CD4-positive, alpha-beta T cell treated with Interleukin-15 for 4 hours (primary cell): Measurements from ENCODE around the gene BRMS1.
"Not testable (repeated sequence)": the region's sequence is repeated elsewhere in the genome, so short reads cannot be mapped to it uniquely, and the experiment has no call there.

ENCODE experiments used
- DNase-seq: peaks from one replicate; pipeline ENCODE4 v3.0.0-alpha.2; 2020; ENCODE audit warnings: low spot score

The BRMS1 gene

DNA sequence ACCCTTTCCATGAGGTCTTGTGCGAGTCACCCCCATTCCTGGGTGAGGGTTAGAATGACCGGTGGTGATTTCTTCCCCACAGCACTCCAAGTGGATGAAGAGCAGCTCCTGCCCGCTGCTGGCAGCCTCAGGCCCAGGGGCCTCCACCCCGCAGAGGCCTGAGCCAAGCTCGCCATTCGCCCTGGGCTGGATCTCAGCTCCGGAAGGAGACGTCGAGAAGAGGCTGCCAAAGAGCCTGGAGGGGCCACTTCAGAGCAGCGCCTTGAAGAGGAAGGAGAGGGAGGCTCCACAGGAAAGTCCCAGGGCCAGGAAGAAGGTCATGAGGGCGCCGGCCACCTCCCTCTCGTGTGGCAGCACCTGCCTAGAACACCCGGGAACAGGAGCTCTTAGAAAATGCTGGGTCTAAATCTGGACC, 18.3 kb upstream of the BRMS1 start:
- no peak for DNase-seq

GRCh38 chr11:66362481-66363147, 17.7 kb upstream of the BRMS1 start:
- no peak for DNase-seq

DNA sequence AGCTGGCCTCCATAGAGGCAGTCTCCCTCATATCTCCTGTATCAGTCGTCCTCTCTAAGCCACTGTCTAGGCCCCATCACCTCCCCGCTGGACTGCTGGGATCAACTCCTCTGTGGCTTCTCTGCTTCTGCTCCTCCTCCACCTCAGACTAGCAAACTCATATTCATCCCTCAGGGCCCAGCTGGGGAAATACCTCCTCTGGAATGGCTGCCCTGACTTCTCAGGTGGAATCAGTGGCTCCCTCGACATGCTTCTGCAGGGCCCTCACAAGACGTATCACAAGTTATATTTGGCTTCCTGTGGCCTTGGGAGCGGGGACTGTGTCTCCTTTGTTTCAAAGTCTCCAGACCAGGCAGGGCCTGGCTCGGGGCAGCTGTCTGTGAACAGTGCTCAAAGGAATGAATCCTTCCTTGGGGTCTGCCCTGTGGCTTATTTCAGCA, 16.6 kb upstream of the BRMS1 start:
- DNase-seq, result no peak

DNA sequence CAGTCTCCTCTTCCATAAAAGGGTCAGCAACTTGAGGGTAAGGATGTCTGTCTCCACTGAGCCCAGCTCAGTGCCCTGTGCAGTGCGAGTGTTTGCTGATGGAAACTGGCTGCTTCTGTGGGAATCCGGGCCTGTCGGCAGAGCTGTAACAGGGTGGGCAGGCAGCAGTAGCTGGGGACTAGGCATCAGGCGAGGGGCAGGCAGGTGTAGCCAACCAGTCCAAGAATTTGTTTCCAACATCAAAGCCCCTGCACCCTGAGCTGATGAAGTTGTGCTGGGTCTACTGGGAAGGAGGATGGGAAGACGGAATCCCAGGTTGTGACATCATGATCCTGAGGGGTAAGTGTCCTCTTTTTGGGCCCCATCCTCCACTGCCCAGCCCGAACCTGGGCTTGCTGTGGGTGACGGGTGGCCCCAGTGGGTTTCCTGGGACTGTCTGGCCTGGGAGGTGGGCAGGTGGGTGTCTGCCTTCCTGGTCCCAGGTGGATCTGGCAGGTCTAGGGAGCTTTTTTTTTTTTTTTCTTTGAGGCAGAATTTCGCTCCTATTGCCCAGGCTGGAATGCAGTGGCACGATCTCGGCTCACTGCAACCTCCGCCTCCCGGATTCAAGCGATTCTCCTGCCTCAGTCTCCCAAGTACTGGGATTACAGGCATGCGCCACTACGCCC, 15.6 kb upstream of the BRMS1 start:
- DNase-seq, result no peak

DNA sequence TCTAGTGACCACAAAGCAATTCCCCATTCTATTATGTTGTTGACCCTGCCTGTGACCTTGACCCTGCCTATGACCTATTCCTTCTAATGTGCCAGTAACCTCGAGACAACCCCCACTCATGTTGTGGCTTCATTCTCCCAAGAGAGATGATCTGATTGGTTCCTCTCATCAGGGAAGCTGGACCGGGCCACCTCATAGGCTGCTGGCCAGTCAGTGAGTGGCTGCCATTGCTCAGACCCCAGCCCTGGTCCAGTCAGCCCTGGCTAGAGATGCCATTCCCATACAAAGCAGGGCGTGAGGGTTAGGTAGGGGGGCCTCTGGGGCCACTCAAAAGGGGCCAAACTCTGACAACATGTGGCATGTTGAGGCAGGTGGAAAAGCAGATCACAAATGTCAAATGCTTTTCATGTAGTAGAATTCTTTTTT, 14.8 kb upstream of the BRMS1 start:
- no peak for DNase-seq

- DNase-seq, result not testable (repeated sequence)
Observed at GRCh38 chr11:66350560-66351235, 5.8 kb upstream of the BRMS1 start.

DNA sequence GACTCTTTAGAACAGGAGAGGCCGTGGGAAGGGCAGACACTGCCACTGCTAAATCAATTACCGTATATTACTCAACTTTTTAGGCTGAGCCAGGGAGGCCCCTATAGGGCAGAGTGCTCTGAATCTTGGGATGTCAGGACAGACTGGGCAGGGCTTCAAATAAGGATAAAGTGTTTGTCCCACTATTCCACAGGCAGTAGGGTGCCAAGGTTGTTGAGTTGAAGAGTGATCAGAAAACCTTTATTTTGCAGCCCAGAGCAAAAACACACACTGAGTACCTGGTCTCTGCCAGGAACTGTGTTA, 4.1 kb upstream of the BRMS1 start:
- DNase-seq, result no peak

DNA sequence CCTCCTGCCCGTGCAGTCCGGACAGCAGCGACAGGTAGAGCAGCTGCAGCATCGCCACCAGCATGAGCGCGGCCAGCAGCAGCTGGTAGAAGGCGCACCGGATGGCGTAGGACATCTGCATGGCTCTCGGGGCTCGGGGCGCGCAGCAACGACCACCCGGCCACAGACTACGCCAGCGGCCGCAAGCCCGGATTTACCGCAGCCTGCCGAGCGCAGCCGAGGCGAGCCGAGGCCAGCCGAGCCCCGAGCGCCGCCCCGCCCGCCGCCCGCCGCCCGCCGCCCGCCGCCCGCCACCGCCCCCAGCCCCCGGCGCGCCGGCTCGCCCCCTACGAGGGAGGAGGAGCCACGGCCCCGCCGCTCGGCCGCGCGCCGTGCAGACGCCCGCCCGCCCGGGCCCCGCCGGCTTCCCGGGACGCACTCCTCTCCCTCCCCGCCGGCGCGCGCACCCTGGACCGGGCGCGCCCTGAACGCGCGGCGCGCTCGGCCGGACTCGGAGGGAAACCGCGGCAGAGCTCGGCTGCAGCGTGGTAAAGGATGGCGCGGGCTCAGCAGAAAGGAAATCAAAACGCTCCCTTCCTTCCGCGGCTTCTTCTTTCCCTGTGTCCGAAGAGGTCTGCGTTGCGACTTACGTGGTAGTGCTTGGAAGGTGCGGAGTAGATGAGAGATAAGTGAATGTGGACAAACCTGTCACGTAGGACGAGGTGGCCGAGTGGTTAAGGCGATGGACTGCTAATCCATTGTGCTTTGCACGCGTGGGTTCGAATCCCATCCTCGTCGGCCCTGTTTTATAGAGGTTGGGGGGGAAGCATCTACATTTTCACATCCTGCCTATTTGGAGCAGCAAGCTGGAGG, 2.7 kb upstream of the BRMS1 start, which contains the start of gene B4GAT1:
Gene B4GAT1, minus strand, starts transcription at position 205 of the 852 bp plus-strand sequence. Its CDS starts 84 bp downstream, at position 121.
- peak; percentile 82 for DNase-seq

DNA sequence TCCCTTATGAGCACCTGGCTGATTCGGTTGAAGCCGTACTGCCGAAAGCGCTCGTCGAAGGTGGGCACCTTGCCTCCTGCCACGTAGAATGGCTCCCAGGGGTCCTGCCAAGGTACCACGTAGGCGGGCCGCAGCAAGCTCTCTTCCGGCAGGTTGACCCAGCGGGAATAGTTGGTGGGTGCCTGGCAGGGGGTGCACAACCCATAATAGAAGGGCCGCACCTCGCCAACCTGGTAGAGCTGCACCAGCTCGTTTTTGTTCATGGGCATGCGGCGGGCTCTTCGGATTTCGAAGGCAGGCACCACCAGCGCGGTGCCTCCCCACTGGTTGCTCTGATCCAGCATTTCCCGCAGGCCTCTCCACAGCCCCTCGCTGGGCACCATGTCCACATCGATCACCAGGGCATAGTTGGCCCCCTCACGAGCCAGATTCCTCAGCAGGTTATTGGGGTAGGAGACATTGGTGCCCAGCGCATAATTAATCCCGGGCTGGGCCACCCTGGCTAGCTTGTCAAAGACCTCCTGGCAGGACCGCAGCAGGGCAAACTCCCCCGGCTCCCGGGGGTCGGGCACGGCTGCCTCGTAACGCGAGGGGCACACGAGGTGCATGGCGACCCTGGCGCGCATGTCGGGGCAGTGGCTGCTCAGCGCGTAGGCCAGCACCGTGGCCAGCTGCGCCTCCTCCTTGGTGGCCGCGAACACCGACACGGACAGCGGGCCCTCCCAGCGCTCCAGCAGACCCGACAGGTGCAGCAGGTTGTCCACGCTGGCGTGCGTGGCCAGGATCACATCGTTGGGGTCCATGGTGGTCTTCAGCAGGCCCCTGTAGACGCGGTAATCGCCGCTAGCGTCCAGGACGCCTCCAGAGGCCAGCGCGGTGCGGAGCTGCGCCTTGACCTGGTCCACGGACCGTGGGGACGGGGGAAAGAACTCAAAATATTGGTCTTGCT, 1.8 kb upstream of the BRMS1 start:
- no peak for DNase-seq

DNA sequence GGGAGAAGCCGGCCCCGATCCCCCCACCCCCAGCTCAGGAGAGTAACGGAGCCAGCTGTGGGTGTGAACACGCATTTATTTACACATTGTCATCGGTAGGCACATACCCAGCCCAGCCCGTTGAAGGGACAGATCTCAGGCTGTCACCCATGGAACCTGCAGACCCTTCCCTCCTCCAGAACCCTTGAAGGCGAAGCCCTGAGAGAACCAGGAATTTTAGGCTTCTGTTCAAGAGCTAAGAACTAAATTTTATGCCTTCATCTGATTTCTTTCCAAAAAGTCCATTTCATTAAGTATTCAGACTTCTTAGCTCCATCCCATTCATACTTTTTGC, 379 bp upstream of the BRMS1 start:
- DNase-seq, result no peak

DNA sequence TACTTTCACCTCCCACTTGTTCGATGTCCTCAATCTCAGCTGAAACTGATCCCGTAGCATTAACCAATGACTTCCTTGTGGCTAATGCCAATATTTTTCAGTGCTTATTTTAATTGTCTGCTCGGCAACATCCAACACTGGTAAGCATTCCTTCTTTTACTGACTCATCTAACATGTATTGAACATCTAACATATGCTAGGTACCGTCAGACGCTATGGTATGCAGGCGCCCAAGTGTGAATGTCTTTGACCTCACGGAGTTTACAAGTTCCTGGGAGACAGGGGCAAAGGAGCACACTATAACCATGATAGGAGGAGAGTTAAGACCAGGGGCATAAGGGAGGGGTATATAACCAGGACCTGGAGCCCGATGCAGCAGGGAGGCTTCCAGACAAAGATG, 1.7 kb downstream of the BRMS1 start:
- DNase-seq, result no peak

GRCh38 chr11:66341502-66342126, 3.3 kb downstream of the BRMS1 start:
- DNase-seq, result no peak

GRCh38 chr11:66340596-66341501, 4.1 kb downstream of the BRMS1 start:
- no peak for DNase-seq

- no peak for DNase-seq
Observed at GRCh38 chr11:66339686-66340483, 5.0 kb downstream of the BRMS1 start.

DNA sequence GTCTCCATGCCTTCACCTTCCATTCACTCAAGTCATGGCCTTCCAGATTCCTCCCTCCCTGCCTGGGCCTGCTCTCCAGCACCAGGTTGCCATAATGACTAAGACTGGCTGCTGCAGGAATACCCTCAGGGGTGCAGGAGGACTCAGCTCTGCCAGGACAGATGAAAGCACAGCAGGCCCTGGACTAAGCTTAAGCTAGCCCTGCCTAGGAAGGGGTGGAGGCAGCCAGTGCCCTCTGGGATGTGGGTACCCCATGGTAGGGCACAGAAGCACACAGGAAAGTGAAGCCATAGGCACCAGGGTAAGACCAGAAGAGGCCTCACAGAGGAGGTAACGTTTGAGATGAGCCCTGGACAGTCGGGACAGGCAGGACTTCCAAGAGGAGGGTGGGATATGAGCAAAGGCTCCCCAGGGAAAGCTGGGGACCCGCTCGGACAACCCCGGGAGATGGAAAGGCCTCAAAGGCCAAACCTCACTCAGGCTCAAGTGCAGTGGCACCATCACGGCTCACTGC, 5.7 kb downstream of the BRMS1 start:
- DNase-seq, result no peak

- DNase-seq, result no peak
Observed at GRCh38 chr11:66338276-66339161, 6.4 kb downstream of the BRMS1 start.

GRCh38 chr11:66337103-66337899, 7.6 kb downstream of the BRMS1 start:
- no peak for DNase-seq
